ENCODE measurements around the gene GRIK1.

GRIK1 gene

GRCh38 chr21:29650523-29651022, 289.2 kb downstream of the GRIK1 start:
- Histone ChIP-seq H3K27me3 (replicated peaks; ENCODE audit: control insufficient read depth, insufficient read depth, low read length) (no peaks in the 10 kb centered on the region), H3K4me3 (replicated peaks; ENCODE audit: low read depth, low read length) (no peak overlapping the region), H3K36me3 (ENCODE audit: control insufficient read depth, insufficient read depth, low read length) (no peaks in the 10 kb centered on the region)
- TF ChIP-seq CTCF (IDR thresholded peaks at IDR 0.05; ENCODE audit: insufficient read depth, low read length, poor library complexity, severe bottlenecking), result no peak
- DNase-seq (ENCODE audit: extremely low read depth, insufficient read length), result no peak

GRCh38 chr21:29649406-29649814, 290.4 kb downstream of the GRIK1 start:
- H3K4me3 ChIP-seq (replicated peaks; ENCODE audit: low read depth, low read length), result no peak overlapping the region

GRCh38 chr21:29648710-29649240, 291.0 kb downstream of the GRIK1 start:
- no peak for DNase-seq (ENCODE audit: extremely low read depth, insufficient read length)
- no peak for TF ChIP-seq CTCF (IDR thresholded peaks at IDR 0.05; ENCODE audit: insufficient read depth, low read length, poor library complexity, severe bottlenecking)
- H3K27me3 ChIP-seq (replicated peaks; ENCODE audit: control insufficient read depth, insufficient read depth, low read length), result no peaks in the 10 kb centered on the region
- H3K4me3 ChIP-seq (replicated peaks; ENCODE audit: low read depth, low read length), result no peak overlapping the region
- H3K36me3 ChIP-seq (ENCODE audit: control insufficient read depth, insufficient read depth, low read length), result no peaks in the 10 kb centered on the region

More at GRCh38 chr21:29649406-29649814, 290.4 kb downstream of the GRIK1 start:
- Histone ChIP-seq H3K27me3 (replicated peaks; ENCODE audit: control insufficient read depth, insufficient read depth, low read length) (no peaks in the 10 kb centered on the region), H3K36me3 (ENCODE audit: control insufficient read depth, insufficient read depth, low read length) (no peaks in the 10 kb centered on the region)
- DNase-seq (ENCODE audit: extremely low read depth, insufficient read length), result no peak
- TF ChIP-seq CTCF (IDR thresholded peaks at IDR 0.05; ENCODE audit: insufficient read depth, low read length, poor library complexity, severe bottlenecking), result no peak

- Histone ChIP-seq H3K4me3 (replicated peaks; ENCODE audit: low read depth, low read length) (no peak overlapping the region), H3K36me3 (ENCODE audit: control insufficient read depth, insufficient read depth, low read length) (no peaks in the 10 kb centered on the region), H3K27me3 (replicated peaks; ENCODE audit: control insufficient read depth, insufficient read depth, low read length) (no peaks in the 10 kb centered on the region)
- TF ChIP-seq CTCF (IDR thresholded peaks at IDR 0.05; ENCODE audit: insufficient read depth, low read length, poor library complexity, severe bottlenecking), result no peak
- DNase-seq (ENCODE audit: extremely low read depth, insufficient read length), result no peak
Measured at GRCh38 chr21:29647353-29647781, 292.4 kb downstream of the GRIK1 start.

- TF ChIP-seq CTCF (IDR thresholded peaks at IDR 0.05; ENCODE audit: insufficient read depth, low read length, poor library complexity, severe bottlenecking), result no peak
- no peak overlapping the region for H3K4me3 ChIP-seq (replicated peaks; ENCODE audit: low read depth, low read length)
- H3K27me3 ChIP-seq (replicated peaks; ENCODE audit: control insufficient read depth, insufficient read depth, low read length), result no peaks in the 10 kb centered on the region
- H3K36me3 ChIP-seq (ENCODE audit: control insufficient read depth, insufficient read depth, low read length), result no peaks in the 10 kb centered on the region
- no peak for DNase-seq (ENCODE audit: extremely low read depth, insufficient read length)
Measured at GRCh38 chr21:29645666-29646553, 293.9 kb downstream of the GRIK1 start.
